CD14-positive monocyte (primary cell): ENCODE measurements around the gene CHD6. TPM values are rescaled to one million over a fixed set of nuclear protein-coding genes. Genes with fewer than 3 reads are reported as not detected.

Experiments used
- DNase-seq, 3 donors: peaks; one replicate each; pipeline ENCODE4 v3.0.0-alpha.2; 2011 to 2022
- H2AFZ ChIP-seq: 2 replicates; pipeline ENCODE4 v1.6.0; 2012; ENCODE audit warnings: mild to moderate bottlenecking, low read depth, low read length, inconsistent platforms; ENCODE audit not compliant: insufficient read depth, poor library complexity, severe bottlenecking
- H3K27ac ChIP-seq, 2 donors: 1 replicate in 1 of 2; 2 replicates in 1 of 2; pipeline ENCODE4 v1.5.1; 2012 to 2013; ENCODE audit warnings: low read length in 2 of 2, control low read depth in 1 of 2, inconsistent platforms in 1 of 2, low read depth in 1 of 2, mild to moderate bottlenecking in 1 of 2
- H3K27me3 ChIP-seq, 2 donors: one replicate each; pipeline versions ENCODE4 v1.6.0 to v1.6.1; 2011 to 2013; ENCODE audit warnings: low read length in 2 of 2; ENCODE audit not compliant: control insufficient read depth in 2 of 2, insufficient read depth in 2 of 2
- H3K36me3 ChIP-seq, 2 donors: replicated peaks in 1 of 2; 1 replicate in 1 of 2; 2 replicates in 1 of 2; pipeline versions ENCODE4 v1.5.1 to v1.6.1; 2012 to 2013; ENCODE audit warnings: low read length in 2 of 2, control low read depth in 1 of 2, inconsistent platforms in 1 of 2, mild to moderate bottlenecking in 1 of 2; ENCODE audit not compliant: insufficient read depth in 2 of 2, control insufficient read depth in 1 of 2
- H3K4me1 ChIP-seq, 2 donors: 1 replicate in 1 of 2; 2 replicates in 1 of 2; pipeline versions ENCODE4 v1.5.1 to v1.6.1; 2012 to 2013; ENCODE audit warnings: low read length in 2 of 2, control low read depth in 1 of 2, inconsistent platforms in 1 of 2, mild to moderate bottlenecking in 1 of 2, moderate library complexity in 1 of 2; ENCODE audit not compliant: insufficient read depth in 2 of 2, control insufficient read depth in 1 of 2
- H3K4me2 ChIP-seq: replicated peaks from 2 replicates; pipeline ENCODE3; 2012; ENCODE audit warnings: low read length, moderate library complexity, mild to moderate bottlenecking; ENCODE audit not compliant: poor library complexity, severe bottlenecking; ENCODE audit errors: extremely low read depth
- H3K4me3 ChIP-seq, 3 experiments: fragments of 200-600 bp in 1 of 3; sonication (generic) in 1 of 3; replicated peaks in 1 of 3; 1 replicate in 2 of 3; 2 replicates in 1 of 3; pipeline ENCODE4 v1.5.1; 2011 to 2013; ENCODE audit warnings: low read length in 3 of 3, mild to moderate bottlenecking in 3 of 3, control low read depth in 2 of 3, low read depth in 2 of 3, inconsistent platforms in 1 of 3, moderate library complexity in 1 of 3
- H3K79me2 ChIP-seq: 2 replicates; pipeline ENCODE4 v1.6.0; 2012; ENCODE audit warnings: mild to moderate bottlenecking, control low read depth, inconsistent platforms, low read length, moderate library complexity; ENCODE audit not compliant: insufficient read depth
- H3K9ac ChIP-seq: 2 replicates; pipeline ENCODE4 v1.6.0; 2017; ENCODE audit warnings: low read length, mild to moderate bottlenecking; ENCODE audit not compliant: insufficient read depth, poor library complexity, severe bottlenecking
- H3K9me3 ChIP-seq, 2 donors: replicated peaks in 1 of 2; 1 replicate in 1 of 2; 2 replicates in 1 of 2; pipeline versions ENCODE4 v1.5.1 to v1.6.1; 2012 to 2013; ENCODE audit warnings: low read length in 2 of 2, control low read depth in 1 of 2; ENCODE audit not compliant: control insufficient read depth in 1 of 2, insufficient read depth in 1 of 2
- H4K20me1 ChIP-seq: 2 replicates; pipeline ENCODE4 v1.6.0; 2012; ENCODE audit warnings: mild to moderate bottlenecking, low read length, control low read depth, moderate library complexity; ENCODE audit not compliant: insufficient read depth
- H3K27ac Mint-ChIP-seq, 7 donors: one replicate each; pipeline ENCODE4 v1.8.0; 2020; ENCODE audit warnings: mild to moderate bottlenecking in 7 of 7, mixed read lengths in 7 of 7, moderate library complexity in 6 of 7, inconsistent platforms in 2 of 7
- H3K27me3 Mint-ChIP-seq, 3 donors: one replicate each; pipeline ENCODE4 v1.8.0; 2021 to 2022; ENCODE audit warnings: low read depth in 3 of 3, mild to moderate bottlenecking in 3 of 3, mixed read lengths in 3 of 3, moderate library complexity in 3 of 3, inconsistent platforms in 1 of 3
- H3K36me3 Mint-ChIP-seq, 2 donors: one replicate each; pipeline ENCODE4 v1.8.0; 2020; ENCODE audit warnings: mixed read lengths in 2 of 2, inconsistent platforms in 1 of 2, mild to moderate bottlenecking in 1 of 2
- H3K4me1 Mint-ChIP-seq: one replicate; pipeline ENCODE4 v1.8.0; 2020; ENCODE audit warnings: mild to moderate bottlenecking, mixed read lengths
- H3K4me3 Mint-ChIP-seq, 2 donors: one replicate each; pipeline ENCODE4 v1.8.0; 2020; ENCODE audit warnings: mild to moderate bottlenecking in 2 of 2, mixed read lengths in 2 of 2, moderate library complexity in 1 of 2
- H3K9me3 Mint-ChIP-seq, 7 donors: one replicate each; pipeline ENCODE4 v1.8.0; 2020 to 2022; ENCODE audit warnings: mixed read lengths in 7 of 7, mild to moderate bottlenecking in 6 of 7, moderate library complexity in 6 of 7, inconsistent platforms in 2 of 7
- WGBS: methylation state at CpG from one replicate; pipeline ENCODE4 v1.1.5; 2013; ENCODE audit warnings: missing lambda C conversion rate; ENCODE audit not compliant: insufficient coverage; 5-methylcytosine and 5-hydroxymethylcytosine counted together
- intact Hi-C, 2 donors: fragments of 100-400 bp; cut with micrococcal nuclease; formaldehyde crosslinking; loops; one replicate each; pipeline versions ENCODE4 v1.15.0 to v1.15.1; 2023
- polyA plus RNA-seq, 3 donors: library from polyadenylated mRNA; depleted of rRNA in 1 of 3; unstranded in 2 of 3; stranded (reverse) in 1 of 3; fragments of 300-500 nt in 2 of 3; fragments of >200 nt in 1 of 3; fragmentation: Illumina TruSeq in 2 of 3; gene quantifications; 1 replicate in 2 of 3; 2 replicates in 1 of 3; pipeline ENCODE4 v1.2.3, GENCODE V29; 2012 to 2021
- TF ChIP-seq, protein P1 (sequence below): fragments of 200-600 bp; IDR thresholded peaks from one replicate; pipeline ENCODE4 v1.8.0; 2022; ENCODE audit warnings: antibody characterized with exemption, mild to moderate bottlenecking

CHD6 gene
- polyA plus RNA-seq, 3 donors: 12.9 to 19.6 (median 13.0) TPM

DNA sequence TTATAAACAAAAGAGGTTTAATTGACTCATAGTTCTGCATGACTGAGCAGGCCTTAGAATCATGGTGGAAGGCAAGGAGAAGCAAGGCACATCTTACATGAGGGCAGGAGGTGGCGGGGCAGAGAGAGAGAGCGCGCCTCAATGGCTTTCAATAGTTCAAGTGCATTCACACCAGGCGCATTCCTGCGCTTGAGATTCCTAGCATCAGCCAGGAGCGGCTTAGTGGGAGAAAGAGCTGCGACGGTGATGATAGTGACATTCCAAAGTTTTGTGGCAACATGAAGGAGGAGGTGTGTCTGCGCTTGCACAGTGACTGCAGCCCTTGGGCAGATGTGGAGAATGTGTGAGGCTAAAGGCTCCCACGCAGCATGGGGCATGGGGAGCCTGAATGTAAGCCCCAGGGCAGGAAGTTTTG lies 226.6 kb downstream of the CHD6 start:
- Histone ChIP-seq H3K9me3 (no peaks in the 10 kb centered on the region), H3K27me3 (no peaks in the 10 kb centered on the region), H3K4me2 (no peak overlapping the region), H3K4me3 (no peak overlapping the region), H3K79me2 (no peaks in the 10 kb centered on the region), H3K36me3 (no peaks in the 10 kb centered on the region), H3K9ac (no peak overlapping the region), H4K20me1 (no peaks in the 10 kb centered on the region), H2AFZ (no peak overlapping the region), H3K4me1 (no peaks in the 10 kb centered on the region), H3K27ac (no peak overlapping the region)
- TF ChIP-seq, protein P1, sequence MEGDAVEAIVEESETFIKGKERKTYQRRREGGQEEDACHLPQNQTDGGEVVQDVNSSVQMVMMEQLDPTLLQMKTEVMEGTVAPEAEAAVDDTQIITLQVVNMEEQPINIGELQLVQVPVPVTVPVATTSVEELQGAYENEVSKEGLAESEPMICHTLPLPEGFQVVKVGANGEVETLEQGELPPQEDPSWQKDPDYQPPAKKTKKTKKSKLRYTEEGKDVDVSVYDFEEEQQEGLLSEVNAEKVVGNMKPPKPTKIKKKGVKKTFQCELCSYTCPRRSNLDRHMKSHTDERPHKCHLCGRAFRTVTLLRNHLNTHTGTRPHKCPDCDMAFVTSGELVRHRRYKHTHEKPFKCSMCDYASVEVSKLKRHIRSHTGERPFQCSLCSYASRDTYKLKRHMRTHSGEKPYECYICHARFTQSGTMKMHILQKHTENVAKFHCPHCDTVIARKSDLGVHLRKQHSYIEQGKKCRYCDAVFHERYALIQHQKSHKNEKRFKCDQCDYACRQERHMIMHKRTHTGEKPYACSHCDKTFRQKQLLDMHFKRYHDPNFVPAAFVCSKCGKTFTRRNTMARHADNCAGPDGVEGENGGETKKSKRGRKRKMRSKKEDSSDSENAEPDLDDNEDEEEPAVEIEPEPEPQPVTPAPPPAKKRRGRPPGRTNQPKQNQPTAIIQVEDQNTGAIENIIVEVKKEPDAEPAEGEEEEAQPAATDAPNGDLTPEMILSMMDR: no peak
- DNase-seq: no peak
- intact Hi-C loops: no loop called here
- H3K27me3 Mint-ChIP-seq: peaks cover 6 to 12% (median 9%) of the 10 kb centered on the region in 3 donors
- no peaks in the 10 kb centered on the region for H3K36me3 Mint-ChIP-seq
- WGBS: 95% methylated on average over 10 of the region's 10 CpGs
- H3K4me3 Mint-ChIP-seq: no peak overlapping the region
- H3K27ac Mint-ChIP-seq: no peak overlapping the region
- peaks cover 2% of the 10 kb centered on the region for H3K4me1 Mint-ChIP-seq
- no peaks in the 10 kb centered on the region for H3K9me3 Mint-ChIP-seq

DNA sequence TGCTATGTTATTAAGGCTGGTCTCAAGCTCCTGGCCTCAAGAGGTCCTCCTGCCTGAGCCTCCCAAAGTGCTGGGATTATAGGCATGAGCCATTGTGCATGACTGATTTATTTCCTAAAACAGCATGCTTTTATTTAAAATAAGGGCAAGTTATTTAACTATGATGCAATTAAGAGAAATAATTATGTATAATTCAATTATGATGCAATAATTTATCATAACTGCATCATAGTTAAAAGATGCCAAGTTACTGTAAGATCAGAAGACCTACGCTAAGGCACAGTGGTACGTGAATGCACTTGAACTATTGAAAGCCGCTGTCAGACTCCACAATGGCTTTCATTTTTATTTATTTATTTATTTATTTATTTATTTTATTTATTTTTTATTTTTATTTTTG lies 227.3 kb downstream of the CHD6 start:
- no peak overlapping the region for H3K4me3 ChIP-seq
- Mint-ChIP-seq H3K9me3 (no peaks in the 10 kb centered on the region), H3K4me1 (no peaks in the 10 kb centered on the region), H3K27ac (no peak overlapping the region), H3K36me3 (no peaks in the 10 kb centered on the region), H3K27me3 (peaks cover 5 to 17% (median 15%) of the 10 kb centered on the region in 3 donors), H3K4me3 (no peak overlapping the region)
- H4K20me1 ChIP-seq: no peaks in the 10 kb centered on the region
- no peak overlapping the region for H3K27ac ChIP-seq
- TF ChIP-seq, protein P1: no peak
- no peak overlapping the region for H3K4me2 ChIP-seq
- H3K36me3 ChIP-seq: no peaks in the 10 kb centered on the region
- no peaks in the 10 kb centered on the region for H3K9me3 ChIP-seq
- no peak for DNase-seq
- no peak overlapping the region for H3K9ac ChIP-seq
- WGBS: no CpG with 5 or more reads among the region's 3 CpGs
- no peak overlapping the region for H2AFZ ChIP-seq
- H3K4me1 ChIP-seq: no peaks in the 10 kb centered on the region
- no peaks in the 10 kb centered on the region for H3K79me2 ChIP-seq
- intact Hi-C loops: no loop called here
- no peaks in the 10 kb centered on the region for H3K27me3 ChIP-seq
